Fibroblast of lung (primary cell): ENCODE measurements around the gene MED17.

ENCODE experiments used
- EZH2 ChIP-seq: IDR thresholded peaks from 2 replicates; pipeline ENCODE4 v1.5.1; 2012; ENCODE audit warnings: low read length, control low read depth, mild to moderate bottlenecking; ENCODE audit errors: missing control alignments
- TF ChIP-seq, protein P1 (sequence below), 2 donors: IDR thresholded peaks in 1 of 2; conservative IDR thresholded peaks in 1 of 2; 1 replicate in 1 of 2; 2 replicates in 1 of 2; pipeline ENCODE4 v1.5.1; 2011 to 2012; ENCODE audit warnings: low read length in 2 of 2, control low read depth in 1 of 2, inconsistent platforms in 1 of 2, low read depth in 1 of 2, mild to moderate bottlenecking in 1 of 2

DNA sequence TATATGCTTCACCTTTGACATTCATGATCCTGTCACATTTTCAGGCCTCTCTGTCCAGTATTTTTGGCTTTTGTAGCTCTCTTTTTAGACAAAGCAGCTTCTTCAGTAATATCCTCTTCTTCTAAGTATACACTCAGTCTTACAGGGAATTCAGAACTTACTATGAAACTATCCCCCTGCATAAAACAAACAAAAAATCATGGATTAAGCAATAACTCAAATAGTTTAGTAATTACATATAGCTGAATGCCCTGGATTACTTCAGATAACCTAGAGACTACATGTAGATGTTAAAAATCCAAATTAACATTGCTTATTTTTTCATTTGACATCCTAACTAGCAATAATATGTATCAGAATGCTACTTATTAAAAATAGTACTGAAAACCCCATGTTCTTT lies 48.0 kb upstream of the MED17 start:
- no peak for TF ChIP-seq EZH2
- TF ChIP-seq, protein P1, sequence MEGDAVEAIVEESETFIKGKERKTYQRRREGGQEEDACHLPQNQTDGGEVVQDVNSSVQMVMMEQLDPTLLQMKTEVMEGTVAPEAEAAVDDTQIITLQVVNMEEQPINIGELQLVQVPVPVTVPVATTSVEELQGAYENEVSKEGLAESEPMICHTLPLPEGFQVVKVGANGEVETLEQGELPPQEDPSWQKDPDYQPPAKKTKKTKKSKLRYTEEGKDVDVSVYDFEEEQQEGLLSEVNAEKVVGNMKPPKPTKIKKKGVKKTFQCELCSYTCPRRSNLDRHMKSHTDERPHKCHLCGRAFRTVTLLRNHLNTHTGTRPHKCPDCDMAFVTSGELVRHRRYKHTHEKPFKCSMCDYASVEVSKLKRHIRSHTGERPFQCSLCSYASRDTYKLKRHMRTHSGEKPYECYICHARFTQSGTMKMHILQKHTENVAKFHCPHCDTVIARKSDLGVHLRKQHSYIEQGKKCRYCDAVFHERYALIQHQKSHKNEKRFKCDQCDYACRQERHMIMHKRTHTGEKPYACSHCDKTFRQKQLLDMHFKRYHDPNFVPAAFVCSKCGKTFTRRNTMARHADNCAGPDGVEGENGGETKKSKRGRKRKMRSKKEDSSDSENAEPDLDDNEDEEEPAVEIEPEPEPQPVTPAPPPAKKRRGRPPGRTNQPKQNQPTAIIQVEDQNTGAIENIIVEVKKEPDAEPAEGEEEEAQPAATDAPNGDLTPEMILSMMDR (conservative IDR thresholded peaks at IDR 0.05 in 1 of 2, IDR thresholded peaks at IDR 0.05 in 1 of 2; ENCODE audit: low read depth in 1 of 2, low read length in 2 of 2), result no peak
